WTC11 (cell line): ENCODE data around the gene SUN2. TPM values are rescaled to one million over a fixed set of nuclear protein-coding genes. Genes with fewer than 3 reads are reported as not detected.

Source experiments
- ATAC-seq: fragments of 200-7000 bp; cut with Tn5 transposase; 2 replicates; pipeline ENCODE4 v1.10.0; 2021; ENCODE audit warnings: mild to moderate bottlenecking, moderate library complexity
- CTCF ChIA-PET: fragments of 300-600 bp; sonication (Branson Sonifier 250); formaldehyde crosslinking; loops from one replicate; lab custom pipeline; 2021; ENCODE audit warnings: antibody characterized with exemption; lab: Charles Lee
- POLR2A ChIA-PET: fragments of 350-600 bp; sonication (Branson Sonifier 250); formaldehyde crosslinking; loops from one replicate; lab custom pipeline; 2021; ENCODE audit warnings: antibody characterized with exemption; lab: Charles Lee
- DNase-seq: peaks from one replicate; pipeline ENCODE4 v3.0.0; 2021; ENCODE audit warnings: low spot score
- H3K27ac Mint-ChIP-seq: 2 replicates; pipeline ENCODE4 v1.8.0; 2021; ENCODE audit warnings: mixed read lengths
- H3K27me3 Mint-ChIP-seq: 2 replicates; pipeline ENCODE4 v1.8.0; 2021; ENCODE audit warnings: low read depth, mild to moderate bottlenecking, moderate library complexity, mixed read lengths
- H3K36me3 Mint-ChIP-seq: 2 replicates; pipeline ENCODE4 v1.8.0; 2021; ENCODE audit warnings: mixed read lengths
- H3K4me1 Mint-ChIP-seq: 2 replicates; pipeline ENCODE4 v1.8.0; 2022; ENCODE audit warnings: mixed read lengths
- H3K4me3 Mint-ChIP-seq: 2 replicates; pipeline ENCODE4 v1.8.0; 2021; ENCODE audit warnings: mild to moderate bottlenecking, moderate library complexity, mixed read lengths
- H3K9me3 Mint-ChIP-seq: 2 replicates; pipeline ENCODE4 v1.8.0; 2021; ENCODE audit warnings: mixed read lengths
- ATF2 ChIP-seq: sonication (generic); formaldehyde crosslinking; IDR thresholded peaks from 2 replicates; pipeline ENCODE4 v1.8.1; 2022; ENCODE audit warnings: low read depth, missing genetic modification reagents, borderline replicate concordance
- CTCF ChIP-seq: fragments of 200-600 bp; IDR thresholded peaks from 2 replicates; pipeline ENCODE4 v1.8.0; 2022; ENCODE audit warnings: antibody characterized with exemption
- ETV6 ChIP-seq: sonication (generic); formaldehyde crosslinking; IDR thresholded peaks from 2 replicates; pipeline ENCODE4 v1.8.1; 2022; ENCODE audit warnings: mild to moderate bottlenecking, missing genetic modification reagents
- FOXJ3 ChIP-seq: sonication (generic); formaldehyde crosslinking; IDR thresholded peaks from 2 replicates; pipeline ENCODE4 v1.9.0; 2021; ENCODE audit warnings: missing genetic modification reagents, mild to moderate bottlenecking, borderline replicate concordance
- KAT7 ChIP-seq: sonication (generic); formaldehyde crosslinking; IDR thresholded peaks from 2 replicates; pipeline ENCODE4 v1.8.1; 2023; ENCODE audit warnings: missing genetic modification reagents, mild to moderate bottlenecking, borderline replicate concordance
- NR1H2 ChIP-seq: sonication (generic); formaldehyde crosslinking; IDR thresholded peaks from 2 replicates; pipeline ENCODE4 v1.9.0; 2021; ENCODE audit warnings: mild to moderate bottlenecking, moderate library complexity, missing genetic modification reagents
- PRRX2 ChIP-seq: fragments of 250-450 bp; sonication (Bioruptor Pico); IDR thresholded peaks from 2 replicates; pipeline ENCODE4 v1.8.0; 2021; ENCODE audit warnings: mild to moderate bottlenecking
- RELA ChIP-seq: sonication (generic); formaldehyde crosslinking; IDR thresholded peaks from 2 replicates; pipeline ENCODE4 v1.8.1; 2022; ENCODE audit warnings: missing genetic modification reagents, mild to moderate bottlenecking, borderline replicate concordance
- TCF7 ChIP-seq: sonication (generic); formaldehyde crosslinking; IDR thresholded peaks from 2 replicates; pipeline ENCODE4 v1.8.0; 2022; ENCODE audit warnings: mild to moderate bottlenecking, low read depth, missing genetic modification reagents, moderate library complexity
- TEAD4 ChIP-seq: sonication (generic); formaldehyde crosslinking; IDR thresholded peaks from 2 replicates; pipeline ENCODE4 v1.8.0; 2022; ENCODE audit warnings: mild to moderate bottlenecking, missing genetic modification reagents
- ZNF121 ChIP-seq: sonication (generic); formaldehyde crosslinking; IDR thresholded peaks from 2 replicates; pipeline ENCODE4 v1.8.0; 2023; ENCODE audit warnings: missing genetic modification reagents
- ZNF232 ChIP-seq: sonication (generic); formaldehyde crosslinking; IDR thresholded peaks from 2 replicates; pipeline ENCODE4 v1.8.0; 2022; ENCODE audit warnings: mild to moderate bottlenecking, missing genetic modification reagents
- ZNF317 ChIP-seq: sonication (generic); formaldehyde crosslinking; IDR thresholded peaks from 2 replicates; pipeline ENCODE4 v1.8.1; 2023; ENCODE audit warnings: low read depth, mild to moderate bottlenecking, moderate library complexity, missing genetic modification reagents, borderline replicate concordance
- ZNF671 ChIP-seq: fragments of 250-450 bp; sonication (Bioruptor Pico); IDR thresholded peaks from 2 replicates; pipeline ENCODE4 v1.8.0; 2021; ENCODE audit warnings: mild to moderate bottlenecking
- total RNA-seq: library from RNA; stranded (reverse); gene quantifications from 3 replicates; pipeline ENCODE4 v1.2.3, GENCODE V29; 2021
- TF ChIP-seq, protein P1 (sequence below): sonication (generic); formaldehyde crosslinking; IDR thresholded peaks from 2 replicates; pipeline ENCODE4 v1.8.0; 2023; ENCODE audit warnings: mild to moderate bottlenecking, missing genetic modification reagents
- TF ChIP-seq, protein P2 (sequence below): sonication (generic); formaldehyde crosslinking; IDR thresholded peaks from 2 replicates; pipeline ENCODE4 v1.8.1; 2023; ENCODE audit warnings: mild to moderate bottlenecking, missing genetic modification reagents, moderate library complexity
- TF ChIP-seq, protein P3 (sequence below): sonication (generic); formaldehyde crosslinking; IDR thresholded peaks from 2 replicates; pipeline ENCODE4 v1.8.1; 2023; ENCODE audit warnings: mild to moderate bottlenecking, missing genetic modification reagents, moderate library complexity
- TF ChIP-seq, protein P4 (sequence below): sonication (generic); formaldehyde crosslinking; IDR thresholded peaks from 2 replicates; pipeline ENCODE4 v1.8.1; 2023; ENCODE audit warnings: mild to moderate bottlenecking, missing genetic modification reagents
- TF ChIP-seq, protein P5 (sequence below): sonication (generic); formaldehyde crosslinking; IDR thresholded peaks from 2 replicates; pipeline ENCODE4 v1.8.0; 2022; ENCODE audit warnings: mild to moderate bottlenecking, missing genetic modification reagents

Gene SUN2
- total RNA-seq, 1 experiment from 2014 or later: 30.1 TPM

DNA sequence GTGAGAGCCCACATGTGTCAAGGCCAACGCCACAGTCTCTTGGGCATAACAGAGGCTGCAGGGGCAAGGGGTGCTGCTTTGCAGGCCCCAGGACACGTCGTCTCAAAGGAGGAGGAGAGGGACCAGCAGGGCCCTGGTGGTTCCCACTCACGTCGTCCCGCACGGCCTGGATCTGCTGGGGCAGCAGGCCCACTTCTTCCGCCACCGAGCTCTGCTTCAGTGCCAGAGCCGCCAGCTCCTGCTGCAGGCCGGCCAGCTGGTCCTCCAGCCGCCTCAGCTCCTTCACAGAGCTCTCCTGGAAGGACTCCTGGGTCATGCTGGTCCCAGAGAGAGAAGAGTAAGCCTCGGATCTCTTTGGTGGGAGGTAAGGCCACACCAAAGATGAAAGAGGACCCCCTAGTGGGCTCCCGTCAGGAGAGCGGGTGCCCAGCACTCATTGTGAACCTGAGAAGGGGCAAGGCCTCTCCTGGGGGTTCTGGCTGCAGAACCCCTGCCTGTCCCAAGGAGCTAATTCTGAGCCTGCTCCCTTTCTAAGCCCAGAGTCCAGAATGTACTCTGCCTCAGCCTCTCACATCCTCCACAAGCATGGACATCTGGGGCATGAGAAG is 15.6 kb downstream of the SUN2 start (continued):
- TF ChIP-seq ATF2 (CRISPR knock-in tag) (no peak), TEAD4 (CRISPR knock-in tag) (no peak), PRRX2 (CRISPR knock-in tag) (no peak)
- TF ChIP-seq, protein P1, sequence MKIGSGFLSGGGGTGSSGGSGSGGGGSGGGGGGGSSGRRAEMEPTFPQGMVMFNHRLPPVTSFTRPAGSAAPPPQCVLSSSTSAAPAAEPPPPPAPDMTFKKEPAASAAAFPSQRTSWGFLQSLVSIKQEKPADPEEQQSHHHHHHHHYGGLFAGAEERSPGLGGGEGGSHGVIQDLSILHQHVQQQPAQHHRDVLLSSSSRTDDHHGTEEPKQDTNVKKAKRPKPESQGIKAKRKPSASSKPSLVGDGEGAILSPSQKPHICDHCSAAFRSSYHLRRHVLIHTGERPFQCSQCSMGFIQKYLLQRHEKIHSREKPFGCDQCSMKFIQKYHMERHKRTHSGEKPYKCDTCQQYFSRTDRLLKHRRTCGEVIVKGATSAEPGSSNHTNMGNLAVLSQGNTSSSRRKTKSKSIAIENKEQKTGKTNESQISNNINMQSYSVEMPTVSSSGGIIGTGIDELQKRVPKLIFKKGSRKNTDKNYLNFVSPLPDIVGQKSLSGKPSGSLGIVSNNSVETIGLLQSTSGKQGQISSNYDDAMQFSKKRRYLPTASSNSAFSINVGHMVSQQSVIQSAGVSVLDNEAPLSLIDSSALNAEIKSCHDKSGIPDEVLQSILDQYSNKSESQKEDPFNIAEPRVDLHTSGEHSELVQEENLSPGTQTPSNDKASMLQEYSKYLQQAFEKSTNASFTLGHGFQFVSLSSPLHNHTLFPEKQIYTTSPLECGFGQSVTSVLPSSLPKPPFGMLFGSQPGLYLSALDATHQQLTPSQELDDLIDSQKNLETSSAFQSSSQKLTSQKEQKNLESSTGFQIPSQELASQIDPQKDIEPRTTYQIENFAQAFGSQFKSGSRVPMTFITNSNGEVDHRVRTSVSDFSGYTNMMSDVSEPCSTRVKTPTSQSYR (CRISPR knock-in tag): no peak

GRCh38 chr22:38739300-38740055 is 16.3 kb downstream of the SUN2 start:
- Mint-ChIP-seq H3K4me1 (no peaks in the 10 kb centered on the region), H3K27ac (no peak overlapping the region), H3K9me3 (no peaks in the 10 kb centered on the region), H3K4me3 (no peak overlapping the region), H3K27me3 (no peaks in the 10 kb centered on the region), H3K36me3 (peaks cover 24% of the 10 kb centered on the region)
- ATAC-seq (no peak), DNase-seq (no peak)
- CTCF ChIA-PET: interaction anchor here (0.6 to 2.5 kb wide), 5 partner anchors 10 to 297 kb away, joined by 3 to 9 read pairs (median 4); no protein-coding TSS in a partner anchor
- POLR2A ChIA-PET: no interaction called here
- TF ChIP-seq CTCF: no peak
- TF ChIP-seq, protein P2, sequence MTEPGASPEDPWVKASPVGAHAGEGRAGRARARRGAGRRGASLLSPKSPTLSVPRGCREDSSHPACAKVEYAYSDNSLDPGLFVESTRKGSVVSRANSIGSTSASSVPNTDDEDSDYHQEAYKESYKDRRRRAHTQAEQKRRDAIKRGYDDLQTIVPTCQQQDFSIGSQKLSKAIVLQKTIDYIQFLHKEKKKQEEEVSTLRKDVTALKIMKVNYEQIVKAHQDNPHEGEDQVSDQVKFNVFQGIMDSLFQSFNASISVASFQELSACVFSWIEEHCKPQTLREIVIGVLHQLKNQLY (CRISPR knock-in tag): no peak
- TF ChIP-seq ZNF671 (CRISPR knock-in tag): 0 out of 2 replicates have a peak, but pooled peaks have one; percentile 21
- no peak for TF ChIP-seq ZNF121 (CRISPR knock-in tag)
- TF ChIP-seq ZNF232: no peak

- Mint-ChIP-seq H3K27me3 (no peaks in the 10 kb centered on the region), H3K4me3 (no peak overlapping the region), H3K4me1 (no peaks in the 10 kb centered on the region), H3K36me3 (peaks cover 26% of the 10 kb centered on the region), H3K27ac (no peak overlapping the region), H3K9me3 (no peaks in the 10 kb centered on the region)
- POLR2A ChIA-PET: no interaction called here
- CTCF ChIA-PET: interaction anchor here (1.2 to 2.0 kb wide), 2 partner anchors 14 to 30 kb away, joined by 6 read pairs; no protein-coding TSS in a partner anchor
- DNase-seq (no peak), ATAC-seq (no peak)
- TF ChIP-seq TCF7 (CRISPR knock-in tag) (no peak), NR1H2 (CRISPR knock-in tag) (no peak), RELA (CRISPR knock-in tag) (no peak), ETV6 (CRISPR knock-in tag) (no peak), ZNF317 (CRISPR knock-in tag) (no peak), FOXJ3 (CRISPR knock-in tag) (no peak), KAT7 (CRISPR knock-in tag) (no peak), TEAD4 (CRISPR knock-in tag) (no peak)
- TF ChIP-seq, protein P3, sequence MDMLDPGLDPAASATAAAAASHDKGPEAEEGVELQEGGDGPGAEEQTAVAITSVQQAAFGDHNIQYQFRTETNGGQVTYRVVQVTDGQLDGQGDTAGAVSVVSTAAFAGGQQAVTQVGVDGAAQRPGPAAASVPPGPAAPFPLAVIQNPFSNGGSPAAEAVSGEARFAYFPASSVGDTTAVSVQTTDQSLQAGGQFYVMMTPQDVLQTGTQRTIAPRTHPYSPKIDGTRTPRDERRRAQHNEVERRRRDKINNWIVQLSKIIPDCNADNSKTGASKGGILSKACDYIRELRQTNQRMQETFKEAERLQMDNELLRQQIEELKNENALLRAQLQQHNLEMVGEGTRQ (CRISPR knock-in tag): no peak
- TF ChIP-seq, protein P4, sequence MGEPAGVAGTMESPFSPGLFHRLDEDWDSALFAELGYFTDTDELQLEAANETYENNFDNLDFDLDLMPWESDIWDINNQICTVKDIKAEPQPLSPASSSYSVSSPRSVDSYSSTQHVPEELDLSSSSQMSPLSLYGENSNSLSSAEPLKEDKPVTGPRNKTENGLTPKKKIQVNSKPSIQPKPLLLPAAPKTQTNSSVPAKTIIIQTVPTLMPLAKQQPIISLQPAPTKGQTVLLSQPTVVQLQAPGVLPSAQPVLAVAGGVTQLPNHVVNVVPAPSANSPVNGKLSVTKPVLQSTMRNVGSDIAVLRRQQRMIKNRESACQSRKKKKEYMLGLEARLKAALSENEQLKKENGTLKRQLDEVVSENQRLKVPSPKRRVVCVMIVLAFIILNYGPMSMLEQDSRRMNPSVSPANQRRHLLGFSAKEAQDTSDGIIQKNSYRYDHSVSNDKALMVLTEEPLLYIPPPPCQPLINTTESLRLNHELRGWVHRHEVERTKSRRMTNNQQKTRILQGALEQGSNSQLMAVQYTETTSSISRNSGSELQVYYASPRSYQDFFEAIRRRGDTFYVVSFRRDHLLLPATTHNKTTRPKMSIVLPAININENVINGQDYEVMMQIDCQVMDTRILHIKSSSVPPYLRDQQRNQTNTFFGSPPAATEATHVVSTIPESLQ: no peak
- TF ChIP-seq, protein P5, sequence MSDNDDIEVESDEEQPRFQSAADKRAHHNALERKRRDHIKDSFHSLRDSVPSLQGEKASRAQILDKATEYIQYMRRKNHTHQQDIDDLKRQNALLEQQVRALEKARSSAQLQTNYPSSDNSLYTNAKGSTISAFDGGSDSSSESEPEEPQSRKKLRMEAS (CRISPR knock-in tag): no peak
These were observed 17.2 kb downstream of the SUN2 start for GRCh38 chr22:38738475-38739070.
